Right atrium auricular region (tissue), 2 donors: ENCODE data around the gene MYO18B. TPM values are rescaled to one million over a fixed set of nuclear protein-coding genes. Genes with fewer than 3 reads are reported as not detected.

Experiments used
- DNase-seq: peaks from one replicate; pipeline ENCODE4 v3.0.0-alpha.2; 2019; ENCODE audit warnings: low spot score
- H3K27ac ChIP-seq, 2 donors: fragments of 200-600 bp; sonication (generic); 1 replicate in 1 of 2; 2 replicates in 1 of 2; pipeline ENCODE4 v1.5.1; 2016 to 2019
- H3K27me3 ChIP-seq, 2 donors: fragments of 200-600 bp; sonication (generic); one replicate each; pipeline versions ENCODE4 v1.5.1 to v1.6.0; 2017 to 2019
- H3K36me3 ChIP-seq: fragments of 200-600 bp; sonication (generic); one replicate; pipeline ENCODE4 v1.5.1; 2016
- H3K4me1 ChIP-seq, 2 donors: fragments of 200-600 bp; sonication (generic); one replicate each; pipeline versions ENCODE4 v1.5.1 to v1.6.0; 2017 to 2019
- H3K4me3 ChIP-seq, 2 donors: fragments of 200-600 bp; sonication (generic); 1 replicate in 1 of 2; 2 replicates in 1 of 2; pipeline ENCODE4 v1.5.1; 2017 to 2019; ENCODE audit warnings: mild to moderate bottlenecking in 1 of 2, moderate library complexity in 1 of 2
- H3K9me3 ChIP-seq, 2 donors: fragments of 200-600 bp; sonication (generic); one replicate each; pipeline ENCODE4 v1.5.1; 2019
- CTCF ChIP-seq, 2 donors: fragments of 200-600 bp; sonication (generic); IDR thresholded peaks; one replicate each; pipeline ENCODE4 v1.5.1; 2019; ENCODE audit warnings: antibody characterized with exemption in 2 of 2
- total RNA-seq, 2 donors: library from RNA; depleted of rRNA; stranded (reverse); fragments of >200 nt; gene quantifications; one replicate each; pipeline ENCODE4 v1.1.0, GENCODE V29; 2016

The MYO18B gene
- total RNA-seq, 2 donors from 2014 or later: 119 to 247 TPM

- TF ChIP-seq CTCF (IDR thresholded peaks at IDR 0.05): no peak
- H3K9me3 ChIP-seq: peaks cover 0 to 3% of the 10 kb centered on the region in 2 donors
- peaks cover 0 to 49% of the 10 kb centered on the region in 2 donors for H3K4me1 ChIP-seq
- peak overlapping the region; percentile 76 to 94 for H3K27ac ChIP-seq
- no peak for DNase-seq
- H3K27me3 ChIP-seq: no peaks in the 10 kb centered on the region
- no peak overlapping the region for H3K4me3 ChIP-seq
- peaks cover 33% of the 10 kb centered on the region for H3K36me3 ChIP-seq
Observed at GRCh38 chr22:25760294-25760693, 18.3 kb downstream of the MYO18B start.

- Histone ChIP-seq H3K4me1 (peaks cover 0 to 43% of the 10 kb centered on the region in 2 donors), H3K27me3 (no peaks in the 10 kb centered on the region), H3K4me3 (no peak overlapping the region), H3K27ac (peak overlapping the region; percentile 76 to 94), H3K36me3 (peaks cover 40% of the 10 kb centered on the region), H3K9me3 (peaks cover 0 to 5% of the 10 kb centered on the region in 2 donors)
- DNase-seq: no peak
- no peak for TF ChIP-seq CTCF (IDR thresholded peaks at IDR 0.05)
Observed at GRCh38 chr22:25760848-25761595, 19.0 kb downstream of the MYO18B start.

GRCh38 chr22:25762147-25762546, 20.2 kb downstream of the MYO18B start:
- no peak for DNase-seq
- H3K36me3 ChIP-seq: peaks cover 51% of the 10 kb centered on the region

GRCh38 chr22:25763239-25763777, 21.3 kb downstream of the MYO18B start:
- TF ChIP-seq CTCF (IDR thresholded peaks at IDR 0.05): no peak
- H3K27me3 ChIP-seq: no peaks in the 10 kb centered on the region
- H3K4me3 ChIP-seq: no peak overlapping the region
- H3K9me3 ChIP-seq: peaks cover 5 to 9% of the 10 kb centered on the region in 2 donors
- DNase-seq: no peak
- H3K27ac ChIP-seq: peak overlapping the region; percentile 76 to 94
- peaks cover 0 to 41% of the 10 kb centered on the region in 2 donors for H3K4me1 ChIP-seq
- peaks cover 63% of the 10 kb centered on the region for H3K36me3 ChIP-seq

More at GRCh38 chr22:25762147-25762546, 20.2 kb downstream of the MYO18B start:
- peaks cover 0 to 41% of the 10 kb centered on the region in 2 donors for H3K4me1 ChIP-seq
- no peaks in the 10 kb centered on the region for H3K27me3 ChIP-seq
- TF ChIP-seq CTCF (IDR thresholded peaks at IDR 0.05): no peak
- H3K27ac ChIP-seq: peak overlapping the region; percentile 76 to 94
- no peak overlapping the region for H3K4me3 ChIP-seq
- H3K9me3 ChIP-seq: peaks cover 5 to 9% of the 10 kb centered on the region in 2 donors

- peaks cover 5 to 9% of the 10 kb centered on the region in 2 donors for H3K9me3 ChIP-seq
- H3K4me3 ChIP-seq: no peak overlapping the region
- peaks cover 74% of the 10 kb centered on the region for H3K36me3 ChIP-seq
Observed at GRCh38 chr22:25764270-25765015, 22.5 kb downstream of the MYO18B start.

More at GRCh38 chr22:25764270-25765015, 22.5 kb downstream of the MYO18B start:
- peaks cover 0 to 40% of the 10 kb centered on the region in 2 donors for H3K4me1 ChIP-seq
- DNase-seq: no peak
- TF ChIP-seq CTCF (IDR thresholded peaks at IDR 0.05): no peak
- no peaks in the 10 kb centered on the region for H3K27me3 ChIP-seq
- peak overlapping the region; percentile 6 to 94 for H3K27ac ChIP-seq
